Stimulated activated naive B cell treated with anti-CD40 and anti-IgM and Interleukin-4, amounts not matched to agents 10 μg/mL and 1 μg/mL and 100 μg/mL, for 72 hours (primary cell): ENCODE data around the gene CDH15.

Source experiments
- ATAC-seq, 2 donors: fragments of 150-1000 bp; cut with Tn5 transposase; replicated peaks; 2 replicates each; pipeline ENCODE4 v1.10.0; 2021; ENCODE audit warnings: moderate library complexity in 1 of 2
- DNase-seq: peaks from one replicate; pipeline ENCODE4 v3.0.0; 2021
- H3K27ac Mint-ChIP-seq: one replicate; pipeline ENCODE4 v1.8.0; 2022; ENCODE audit warnings: mild to moderate bottlenecking, mixed read lengths
- H3K27me3 Mint-ChIP-seq, 2 donors: one replicate each; pipeline ENCODE4 v1.8.0; 2022; ENCODE audit warnings: mixed read lengths in 2 of 2
- H3K36me3 Mint-ChIP-seq, 2 donors: one replicate each; pipeline ENCODE4 v1.8.0; 2022; ENCODE audit warnings: mixed read lengths in 2 of 2, mild to moderate bottlenecking in 1 of 2
- H3K4me1 Mint-ChIP-seq, 2 donors: one replicate each; pipeline ENCODE4 v1.8.0; 2022; ENCODE audit warnings: mixed read lengths in 2 of 2, mild to moderate bottlenecking in 1 of 2
- H3K4me3 Mint-ChIP-seq, 2 donors: one replicate each; pipeline ENCODE4 v1.8.0; 2022; ENCODE audit warnings: mild to moderate bottlenecking in 2 of 2, mixed read lengths in 2 of 2, moderate library complexity in 1 of 2
- H3K9me3 Mint-ChIP-seq, 2 donors: one replicate each; pipeline ENCODE4 v1.8.0; 2022; ENCODE audit warnings: mixed read lengths in 2 of 2, mild to moderate bottlenecking in 1 of 2

CDH15 gene

GRCh38 chr16:89216315-89217137 is 45.0 kb downstream of the CDH15 start:
- peaks cover 13 to 28% of the 10 kb centered on the region in 2 donors for H3K4me1 Mint-ChIP-seq
- H3K9me3 Mint-ChIP-seq = no peaks in the 10 kb centered on the region
- peak overlapping the region; percentile 95 for H3K4me3 Mint-ChIP-seq
- peak; percentile 62 for DNase-seq
- no peaks in the 10 kb centered on the region for H3K27me3 Mint-ChIP-seq
- H3K36me3 Mint-ChIP-seq = peaks cover 2 to 8% of the 10 kb centered on the region in 2 donors
- peak; percentile 73 to 76 for ATAC-seq
- H3K27ac Mint-ChIP-seq = peak overlapping the region; percentile 95

- H3K27me3 Mint-ChIP-seq = no peaks in the 10 kb centered on the region
- H3K4me1 Mint-ChIP-seq = peaks cover 16 to 28% of the 10 kb centered on the region in 2 donors
- peak overlapping the region; percentile 95 for H3K27ac Mint-ChIP-seq
- H3K9me3 Mint-ChIP-seq = no peaks in the 10 kb centered on the region
- ATAC-seq = no peak
- H3K36me3 Mint-ChIP-seq = peaks cover 6 to 12% of the 10 kb centered on the region in 2 donors
- DNase-seq = no peak
- H3K4me3 Mint-ChIP-seq = peak overlapping the region; percentile 95
These were observed 45.5 kb downstream of the CDH15 start for GRCh38 chr16:89217138-89217387.

- Mint-ChIP-seq H3K9me3 (no peaks in the 10 kb centered on the region), H3K27me3 (no peaks in the 10 kb centered on the region), H3K36me3 (peaks cover 9 to 17% of the 10 kb centered on the region in 2 donors), H3K27ac (peak within 1 kb of the TSS; percentile 95), H3K4me1 (peaks cover 16 to 28% of the 10 kb centered on the region in 2 donors), H3K4me3 (peak within 1 kb of the TSS; percentile 95)
- peak; percentile 75 for DNase-seq
- ATAC-seq = peak; percentile 92 to 93
These were observed 46.0 kb downstream of the CDH15 start, which contains the start of gene ZNF778 for GRCh38 chr16:89217388-89218191. TSS of gene ZNF778 (plus strand) at chr16:89217703. CDS start at chr16:89221128, 3,425 bp downstream.

- ATAC-seq (no peak), DNase-seq (no peak)
- Mint-ChIP-seq H3K4me1 (peaks cover 18 to 28% of the 10 kb centered on the region in 2 donors), H3K36me3 (peaks cover 18 to 28% of the 10 kb centered on the region in 2 donors), H3K27me3 (no peaks in the 10 kb centered on the region), H3K4me3 (peak overlapping the region; percentile 30 to 46), H3K9me3 (no peaks in the 10 kb centered on the region), H3K27ac (no peak overlapping the region)
These were observed 47.8 kb downstream of the CDH15 start for GRCh38 chr16:89219365-89219764.

GRCh38 chr16:89221604-89222003 is 50.1 kb downstream of the CDH15 start:
- no peak for DNase-seq

GRCh38 chr16:89222931-89223330 is 51.4 kb downstream of the CDH15 start:
- Mint-ChIP-seq H3K9me3 (peaks cover 4 to 6% of the 10 kb centered on the region in 2 donors), H3K27me3 (no peaks in the 10 kb centered on the region), H3K4me3 (peak overlapping the region in 1 of 2 donors; percentile 28), H3K27ac (peak overlapping the region; percentile 5), H3K4me1 (peaks cover 12 to 13% of the 10 kb centered on the region in 2 donors), H3K36me3 (peaks cover 51 to 57% of the 10 kb centered on the region in 2 donors)
- no peak for DNase-seq
- no peak for ATAC-seq

More at GRCh38 chr16:89221604-89222003, 50.1 kb downstream of the CDH15 start:
- peaks cover 14 to 23% of the 10 kb centered on the region in 2 donors for H3K4me1 Mint-ChIP-seq
- H3K9me3 Mint-ChIP-seq = peaks cover 0 to 3% of the 10 kb centered on the region in 2 donors
- H3K27me3 Mint-ChIP-seq = no peaks in the 10 kb centered on the region
- ATAC-seq = no peak
- H3K4me3 Mint-ChIP-seq = no peak overlapping the region
- peaks cover 38 to 44% of the 10 kb centered on the region in 2 donors for H3K36me3 Mint-ChIP-seq
- peak overlapping the region; percentile 9 for H3K27ac Mint-ChIP-seq

- no peak for DNase-seq
- Mint-ChIP-seq H3K36me3 (peaks cover 65 to 70% of the 10 kb centered on the region in 2 donors), H3K4me1 (peaks cover 2 to 8% of the 10 kb centered on the region in 2 donors), H3K9me3 (peaks cover 4 to 13% of the 10 kb centered on the region in 2 donors), H3K27me3 (no peaks in the 10 kb centered on the region), H3K4me3 (no peak overlapping the region), H3K27ac (no peak overlapping the region)
- ATAC-seq = no peak
These were observed 53.1 kb downstream of the CDH15 start for GRCh38 chr16:89224665-89225064.

- no peak overlapping the region for H3K27ac Mint-ChIP-seq
- H3K27me3 Mint-ChIP-seq = no peaks in the 10 kb centered on the region
- no peak overlapping the region for H3K4me3 Mint-ChIP-seq
- no peak for ATAC-seq
- DNase-seq = no peak
- peaks cover 59 to 70% of the 10 kb centered on the region in 2 donors for H3K36me3 Mint-ChIP-seq
- peaks cover 4 to 12% of the 10 kb centered on the region in 2 donors for H3K9me3 Mint-ChIP-seq
- H3K4me1 Mint-ChIP-seq = no peaks in the 10 kb centered on the region
These were observed 58.7 kb downstream of the CDH15 start for GRCh38 chr16:89230255-89230654.

GRCh38 chr16:89232107-89232506 is 60.6 kb downstream of the CDH15 start:
- ATAC-seq (no peak), DNase-seq (no peak)
- H3K4me3 Mint-ChIP-seq = no peak overlapping the region
- H3K4me1 Mint-ChIP-seq = no peaks in the 10 kb centered on the region
- H3K36me3 Mint-ChIP-seq = peaks cover 43 to 60% of the 10 kb centered on the region in 2 donors
- no peaks in the 10 kb centered on the region for H3K27me3 Mint-ChIP-seq
- H3K27ac Mint-ChIP-seq = no peak overlapping the region
- H3K9me3 Mint-ChIP-seq = peaks cover 4 to 9% of the 10 kb centered on the region in 2 donors

- Mint-ChIP-seq H3K27me3 (no peaks in the 10 kb centered on the region), H3K27ac (no peak overlapping the region), H3K9me3 (peaks cover 0 to 1% of the 10 kb centered on the region in 2 donors), H3K4me1 (no peaks in the 10 kb centered on the region), H3K4me3 (no peak overlapping the region), H3K36me3 (peaks cover 25 to 42% of the 10 kb centered on the region in 2 donors)
- DNase-seq = no peak
- ATAC-seq = no peak
These were observed 62.3 kb downstream of the CDH15 start for GRCh38 chr16:89233678-89234490.

GRCh38 chr16:89237733-89238132 is 66.2 kb downstream of the CDH15 start:
- no peak for ATAC-seq
- no peaks in the 10 kb centered on the region for H3K9me3 Mint-ChIP-seq
- peaks cover 14 to 18% of the 10 kb centered on the region in 2 donors for H3K36me3 Mint-ChIP-seq
- no peak for DNase-seq
- no peaks in the 10 kb centered on the region for H3K27me3 Mint-ChIP-seq
- peak overlapping the region; percentile 51 for H3K27ac Mint-ChIP-seq
- H3K4me1 Mint-ChIP-seq = peaks cover 8 to 18% of the 10 kb centered on the region in 2 donors
- no peak overlapping the region for H3K4me3 Mint-ChIP-seq

- DNase-seq (peak; percentile 73), ATAC-seq (peak; percentile 80 to 81)
- Mint-ChIP-seq H3K27ac (peak overlapping the region; percentile 100), H3K36me3 (peaks cover 0 to 2% of the 10 kb centered on the region in 2 donors), H3K4me3 (peak overlapping the region; percentile 99 to 100), H3K9me3 (no peaks in the 10 kb centered on the region), H3K4me1 (peaks cover 13 to 24% of the 10 kb centered on the region in 2 donors), H3K27me3 (no peaks in the 10 kb centered on the region)
These were observed 69.8 kb downstream of the CDH15 start for GRCh38 chr16:89241187-89242007.

GRCh38 chr16:89242795-89243200 is 71.2 kb downstream of the CDH15 start:
- ATAC-seq (no peak), DNase-seq (no peak)
- H3K9me3 Mint-ChIP-seq = no peaks in the 10 kb centered on the region
- H3K27me3 Mint-ChIP-seq = no peaks in the 10 kb centered on the region
- H3K36me3 Mint-ChIP-seq = peaks cover 0 to 2% of the 10 kb centered on the region in 2 donors
- peak overlapping the region in 1 of 2 donors; percentile 10 for H3K4me3 Mint-ChIP-seq
- peaks cover 13 to 24% of the 10 kb centered on the region in 2 donors for H3K4me1 Mint-ChIP-seq
- H3K27ac Mint-ChIP-seq = no peak overlapping the region
